ENCODE data around the gene SENP8.
"Not testable (repeated sequence)": the region's sequence is repeated elsewhere in the genome, so short reads cannot be mapped to it uniquely, and the experiment has no call there.

The SENP8 gene

DNA sequence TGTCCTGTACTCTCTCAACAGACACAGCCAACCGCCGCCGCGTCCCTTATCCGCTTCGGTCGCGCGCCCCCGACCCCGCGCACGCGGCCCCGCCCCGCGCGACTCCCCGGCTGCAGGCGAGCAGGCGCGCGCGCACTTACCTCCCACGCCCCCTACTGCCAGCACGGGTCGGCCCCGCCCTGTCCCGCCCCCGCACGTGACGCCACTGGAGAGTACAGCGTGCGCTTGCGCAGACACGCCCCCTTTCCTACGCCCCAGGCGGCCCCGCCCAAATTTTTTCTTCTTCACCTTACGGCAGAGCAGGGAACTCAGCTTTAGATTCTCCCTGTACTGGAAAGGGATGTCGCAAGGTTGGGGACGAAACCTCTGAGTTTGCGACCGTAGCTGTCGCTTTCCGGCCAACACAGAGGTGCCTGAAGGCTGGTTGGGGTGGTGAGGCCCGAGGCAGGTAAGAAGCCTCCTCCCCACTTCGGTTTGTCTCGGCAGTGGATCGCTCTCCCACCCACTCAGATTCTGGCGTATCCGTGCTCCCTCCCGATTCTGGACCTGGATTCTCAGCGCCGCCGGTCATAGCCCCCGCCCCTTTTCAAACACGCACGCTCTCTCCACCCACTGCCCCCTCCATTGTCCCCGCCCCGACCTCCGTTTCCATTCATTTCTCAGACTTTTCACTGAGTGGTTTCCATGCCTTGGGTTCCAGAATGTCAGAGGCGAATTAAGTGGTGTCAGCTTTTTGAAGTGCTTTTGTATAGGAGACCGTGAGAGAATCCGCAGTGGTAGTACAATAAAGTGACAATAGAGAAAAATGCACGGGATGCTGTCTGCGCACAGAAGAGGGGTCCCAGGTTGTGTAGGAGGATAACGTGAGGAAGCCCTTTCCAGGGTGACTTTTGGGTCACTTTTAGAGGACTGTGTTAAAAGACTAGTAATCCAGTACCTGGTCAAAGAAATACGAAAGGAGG lies at the start of gene SENP8, which contains the start of gene MYO9A:
Gene SENP8 (plus strand): TSS at position 387 of the 962 bp plus-strand sequence. CDS start 21,221 bp downstream, outside the sequence.
Gene MYO9A (minus strand): TSS at position 134 of the 962 bp plus-strand sequence. CDS start 71,587 bp downstream, outside the sequence.
- H3K9me3 ChIP-seq (ENCODE audit: insufficient read depth, low read depth, low read length): no peaks in the 10 kb centered on the region
- peak within 1 kb of the TSS; percentile 95 for H3K9ac ChIP-seq (ENCODE audit: low read depth, low read length)
- no peaks in the 10 kb centered on the region for H3K36me3 ChIP-seq (ENCODE audit: insufficient read depth, low read depth, low read length)
- peak within 1 kb of the TSS; percentile 89 for H3K4me3 ChIP-seq (ENCODE audit: low read length)
- peaks cover 8% of the 10 kb centered on the region for H3K4me1 ChIP-seq (ENCODE audit: insufficient read depth, low read length)
- peak within 1 kb of the TSS; percentile 70 for H3K27ac ChIP-seq (ENCODE audit: low read length)
- no peaks in the 10 kb centered on the region for H3K27me3 ChIP-seq (ENCODE audit: insufficient read depth, low read length)

DNA sequence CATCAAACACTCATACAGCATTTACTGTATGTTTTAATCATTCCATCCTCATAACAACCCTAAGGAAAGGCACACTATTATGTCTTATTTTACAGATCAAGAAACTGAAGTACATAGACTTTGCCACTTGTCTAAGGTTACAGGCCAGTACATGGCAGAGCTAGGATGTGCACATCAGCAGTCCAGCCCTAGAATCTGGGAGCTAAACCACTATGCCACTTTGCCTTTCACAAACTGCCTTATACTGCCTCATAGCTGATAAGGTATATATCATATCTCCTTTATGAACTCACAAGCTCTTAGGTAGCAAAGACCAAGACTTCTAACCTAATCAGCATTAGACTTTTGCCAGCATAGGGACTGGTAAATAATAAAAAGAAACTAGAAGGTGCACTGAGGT lies 49.3 kb upstream of the SENP8 start:
- Histone ChIP-seq H3K4me3 (ENCODE audit: low read length) (no peak overlapping the region), H3K27ac (ENCODE audit: low read length) (no peak overlapping the region), H3K27me3 (ENCODE audit: insufficient read depth, low read length) (no peaks in the 10 kb centered on the region), H3K9me3 (ENCODE audit: insufficient read depth, low read depth, low read length) (no peaks in the 10 kb centered on the region), H3K9ac (ENCODE audit: low read depth, low read length) (no peak overlapping the region), H3K4me1 (ENCODE audit: insufficient read depth, low read length) (no peaks in the 10 kb centered on the region), H3K36me3 (ENCODE audit: insufficient read depth, low read depth, low read length) (no peaks in the 10 kb centered on the region)

DNA sequence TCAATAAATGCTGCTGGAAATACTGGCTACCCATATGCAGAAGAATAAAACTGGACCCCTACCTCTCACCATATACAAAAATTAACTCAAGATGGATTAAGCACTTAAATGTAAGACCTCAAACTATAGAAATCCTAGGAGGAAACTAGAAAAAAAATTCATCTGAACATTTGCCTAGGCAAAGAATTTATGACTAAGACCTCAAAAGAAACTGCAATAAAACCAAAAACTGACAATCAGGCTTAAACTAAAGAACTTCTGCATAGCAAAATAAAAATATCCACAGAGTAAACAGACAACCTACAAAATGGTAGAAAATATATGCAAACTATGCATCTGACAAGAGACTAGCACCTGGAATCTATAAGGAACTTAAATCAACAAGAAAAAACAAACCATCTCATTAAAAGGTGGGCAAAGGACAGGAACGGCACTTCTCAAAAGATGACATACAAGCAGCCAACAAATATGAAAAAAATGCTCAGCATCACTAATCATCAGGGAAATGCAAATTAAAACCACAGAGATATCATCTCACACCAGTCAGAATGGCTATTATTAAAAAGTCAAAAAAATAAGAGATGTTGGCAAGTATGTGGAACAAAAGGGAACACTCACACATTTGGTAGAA lies 47.3 kb upstream of the SENP8 start:
- no peaks in the 10 kb centered on the region for H3K36me3 ChIP-seq (ENCODE audit: insufficient read depth, low read depth, low read length)
- no peak overlapping the region for H3K9ac ChIP-seq (ENCODE audit: low read depth, low read length)
- H3K9me3 ChIP-seq (ENCODE audit: insufficient read depth, low read depth, low read length): no peaks in the 10 kb centered on the region
- H3K27me3 ChIP-seq (ENCODE audit: insufficient read depth, low read length): no peaks in the 10 kb centered on the region
- H3K4me3 ChIP-seq (ENCODE audit: low read length): no peak overlapping the region
- H3K4me1 ChIP-seq (ENCODE audit: insufficient read depth, low read length): no peaks in the 10 kb centered on the region
- no peak overlapping the region for H3K27ac ChIP-seq (ENCODE audit: low read length)

GRCh38 chr15:72071448-72071825 lies 46.8 kb upstream of the SENP8 start:
- H3K27me3 ChIP-seq (ENCODE audit: insufficient read depth, low read length): not testable (repeated sequence)

DNA sequence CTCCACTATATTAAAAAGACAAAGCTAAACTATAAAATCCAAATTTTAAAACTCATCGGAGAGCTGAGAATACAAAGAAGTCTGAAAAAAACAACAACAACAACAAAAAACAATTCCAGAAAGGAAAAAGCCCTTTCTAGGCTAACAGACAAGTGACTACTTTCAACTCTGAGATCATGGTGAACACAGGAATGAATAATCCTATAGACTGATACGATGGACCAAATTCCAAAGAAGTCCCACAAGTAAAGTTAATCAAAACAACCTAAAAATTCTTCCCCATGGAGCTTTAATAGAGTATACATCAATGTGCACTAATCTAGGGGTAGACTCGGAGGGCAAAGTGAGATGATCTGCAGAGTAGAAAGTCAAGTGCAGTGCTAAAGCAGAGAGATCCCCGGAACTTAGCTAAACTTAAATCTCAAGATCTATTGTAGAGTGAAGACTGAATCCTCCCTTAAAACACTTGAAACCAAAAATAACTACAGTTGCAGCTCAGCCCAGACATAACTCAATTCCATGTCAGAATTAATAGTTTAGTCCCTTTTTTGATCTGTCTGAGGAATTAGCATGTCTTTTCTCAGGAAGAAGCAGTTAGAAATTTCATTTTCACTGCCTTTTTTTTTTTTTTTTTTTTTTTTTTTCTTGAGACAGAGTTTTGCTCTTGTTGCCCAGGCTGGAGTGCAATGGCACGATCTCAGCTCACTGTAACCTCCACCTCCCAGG lies 43.7 kb upstream of the SENP8 start:
- H3K36me3 ChIP-seq (ENCODE audit: insufficient read depth, low read depth, low read length): no peaks in the 10 kb centered on the region
- H3K9ac ChIP-seq (ENCODE audit: low read depth, low read length): no peak overlapping the region
- H3K27ac ChIP-seq (ENCODE audit: low read length): no peak overlapping the region
- H3K4me1 ChIP-seq (ENCODE audit: insufficient read depth, low read length): no peaks in the 10 kb centered on the region
- no peaks in the 10 kb centered on the region for H3K9me3 ChIP-seq (ENCODE audit: insufficient read depth, low read depth, low read length)
- H3K27me3 ChIP-seq (ENCODE audit: insufficient read depth, low read length): no peaks in the 10 kb centered on the region
- H3K4me3 ChIP-seq (ENCODE audit: low read length): no peak overlapping the region

More at GRCh38 chr15:72071448-72071825, 46.8 kb upstream of the SENP8 start:
- not testable (repeated sequence) for H3K9ac ChIP-seq (ENCODE audit: low read depth, low read length); H3K4me1 ChIP-seq (ENCODE audit: insufficient read depth, low read length); H3K36me3 ChIP-seq (ENCODE audit: insufficient read depth, low read depth, low read length); H3K4me3 ChIP-seq (ENCODE audit: low read length); H3K9me3 ChIP-seq (ENCODE audit: insufficient read depth, low read depth, low read length); H3K27ac ChIP-seq (ENCODE audit: low read length)

DNA sequence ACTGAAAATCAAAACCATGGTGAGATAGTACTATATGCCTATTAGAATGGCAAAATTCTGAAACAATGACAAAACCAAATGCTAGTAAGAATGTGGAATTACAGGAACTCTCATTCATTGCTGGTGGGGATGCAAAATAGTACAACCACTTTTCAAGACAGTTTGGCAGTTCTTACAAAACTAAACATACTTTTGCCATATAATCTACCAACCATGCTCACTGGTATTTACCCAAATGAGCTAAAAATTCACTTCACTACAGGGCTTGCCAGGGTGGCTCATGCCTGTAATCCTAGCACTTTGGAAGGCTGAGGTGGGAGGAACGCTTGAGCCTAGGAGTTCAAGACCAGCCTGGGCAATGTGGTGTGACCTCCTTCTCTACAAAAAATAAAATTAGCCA lies 40.3 kb upstream of the SENP8 start:
- Histone ChIP-seq H3K9ac (ENCODE audit: low read depth, low read length) (no peak overlapping the region), H3K27ac (ENCODE audit: low read length) (no peak overlapping the region), H3K27me3 (ENCODE audit: insufficient read depth, low read length) (no peaks in the 10 kb centered on the region), H3K9me3 (ENCODE audit: insufficient read depth, low read depth, low read length) (no peaks in the 10 kb centered on the region), H3K4me3 (ENCODE audit: low read length) (no peak overlapping the region), H3K36me3 (ENCODE audit: insufficient read depth, low read depth, low read length) (no peaks in the 10 kb centered on the region), H3K4me1 (ENCODE audit: insufficient read depth, low read length) (no peaks in the 10 kb centered on the region)

DNA sequence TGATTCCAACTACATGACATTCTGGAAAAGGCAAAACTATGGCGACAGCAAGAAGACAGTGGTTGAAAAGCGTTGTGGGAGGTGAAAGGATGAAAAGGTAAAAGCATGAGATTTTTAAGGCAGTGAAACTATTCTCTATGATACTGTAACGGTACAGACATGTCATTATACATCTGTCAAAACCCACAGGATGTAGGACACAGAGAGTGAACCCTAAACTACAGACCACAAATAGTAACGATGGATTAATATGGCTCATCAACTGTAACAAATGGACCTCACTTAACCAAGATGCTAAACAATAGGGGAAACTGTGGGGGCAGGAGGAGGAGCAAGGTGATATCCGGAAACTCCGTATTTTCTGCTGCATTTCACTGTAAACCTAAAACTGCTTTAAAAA lies 39.3 kb upstream of the SENP8 start:
- no peaks in the 10 kb centered on the region for H3K4me1 ChIP-seq (ENCODE audit: insufficient read depth, low read length)
- no peak overlapping the region for H3K4me3 ChIP-seq (ENCODE audit: low read length)
- H3K27ac ChIP-seq (ENCODE audit: low read length): no peak overlapping the region
- H3K9ac ChIP-seq (ENCODE audit: low read depth, low read length): no peak overlapping the region
- no peaks in the 10 kb centered on the region for H3K36me3 ChIP-seq (ENCODE audit: insufficient read depth, low read depth, low read length)
- no peaks in the 10 kb centered on the region for H3K27me3 ChIP-seq (ENCODE audit: insufficient read depth, low read length)
- H3K9me3 ChIP-seq (ENCODE audit: insufficient read depth, low read depth, low read length): no peaks in the 10 kb centered on the region

- Histone ChIP-seq H3K9ac (ENCODE audit: low read depth, low read length) (no peak overlapping the region), H3K4me3 (ENCODE audit: low read length) (no peak overlapping the region), H3K27ac (ENCODE audit: low read length) (no peak overlapping the region), H3K9me3 (ENCODE audit: insufficient read depth, low read depth, low read length) (no peaks in the 10 kb centered on the region; the same call in 1 of the 2 replicates), H3K27me3 (ENCODE audit: insufficient read depth, low read length) (no peaks in the 10 kb centered on the region), H3K36me3 (ENCODE audit: insufficient read depth, low read depth, low read length) (no peaks in the 10 kb centered on the region), H3K4me1 (ENCODE audit: insufficient read depth, low read length) (no peaks in the 10 kb centered on the region)
These were observed 36.0 kb upstream of the SENP8 start for GRCh38 chr15:72082176-72082575.

DNA sequence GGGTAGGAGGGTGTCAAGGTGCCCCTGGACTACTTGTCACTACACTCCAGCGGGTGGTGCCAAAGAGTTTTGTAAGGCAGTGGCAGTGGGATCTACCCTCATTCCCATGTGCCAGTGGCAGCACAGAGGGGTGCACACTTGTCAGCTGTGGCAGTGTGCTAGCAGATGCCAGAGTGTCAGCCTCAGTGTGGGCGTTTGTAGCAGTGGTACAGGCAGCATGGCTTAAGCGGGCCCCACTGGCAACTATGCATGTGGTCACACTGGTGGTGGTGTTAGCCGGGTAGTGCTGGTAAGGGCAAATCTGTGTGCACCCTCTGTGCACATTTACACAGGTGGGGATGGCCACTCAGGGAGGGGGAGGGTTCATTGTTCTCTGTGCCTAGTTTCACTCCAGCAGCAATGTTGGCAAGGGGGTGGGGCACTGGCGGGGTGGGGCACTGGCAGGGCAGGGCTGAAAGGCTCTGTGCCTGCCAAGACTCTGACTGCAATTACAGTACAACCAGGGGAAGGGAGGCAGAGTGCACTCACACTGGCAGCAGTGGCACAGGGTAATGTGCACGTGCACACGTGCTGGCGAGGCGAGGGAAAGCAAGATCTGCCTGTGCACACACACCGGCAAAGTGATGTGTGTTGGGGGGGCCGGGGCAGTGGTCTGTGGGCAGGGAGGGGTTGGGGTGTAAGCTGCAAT lies 32.0 kb upstream of the SENP8 start:
- no peak overlapping the region for H3K27ac ChIP-seq (ENCODE audit: low read length)
- no peaks in the 10 kb centered on the region for H3K27me3 ChIP-seq (ENCODE audit: insufficient read depth, low read length)
- H3K9ac ChIP-seq (ENCODE audit: low read depth, low read length): no peak overlapping the region
- H3K4me3 ChIP-seq (ENCODE audit: low read length): no peak overlapping the region
- H3K4me1 ChIP-seq (ENCODE audit: insufficient read depth, low read length): no peaks in the 10 kb centered on the region
- no peaks in the 10 kb centered on the region for H3K36me3 ChIP-seq (ENCODE audit: insufficient read depth, low read depth, low read length)
- H3K9me3 ChIP-seq (ENCODE audit: insufficient read depth, low read depth, low read length): no peaks in the 10 kb centered on the region; the same call in 1 of the 2 replicates

- Histone ChIP-seq H3K4me1 (ENCODE audit: insufficient read depth, low read length) (no peaks in the 10 kb centered on the region), H3K9me3 (ENCODE audit: insufficient read depth, low read depth, low read length) (no peaks in the 10 kb centered on the region; the same call in 1 of the 2 replicates), H3K9ac (ENCODE audit: low read depth, low read length) (no peak overlapping the region), H3K27me3 (ENCODE audit: insufficient read depth, low read length) (no peaks in the 10 kb centered on the region), H3K36me3 (ENCODE audit: insufficient read depth, low read depth, low read length) (no peaks in the 10 kb centered on the region), H3K4me3 (ENCODE audit: low read length) (no peak overlapping the region), H3K27ac (ENCODE audit: low read length) (no peak overlapping the region)
These were observed 31.1 kb upstream of the SENP8 start for GRCh38 chr15:72086920-72087648.
